ENCODE measurements around the gene IFITM2. TPM values are rescaled to one million over a fixed set of nuclear protein-coding genes. Genes with fewer than 3 reads are reported as not detected.

Gene IFITM2
- polyA plus RNA-seq, 1 of the 3 experiments (the other 2 are of a cell fraction) = 518 TPM

DNA sequence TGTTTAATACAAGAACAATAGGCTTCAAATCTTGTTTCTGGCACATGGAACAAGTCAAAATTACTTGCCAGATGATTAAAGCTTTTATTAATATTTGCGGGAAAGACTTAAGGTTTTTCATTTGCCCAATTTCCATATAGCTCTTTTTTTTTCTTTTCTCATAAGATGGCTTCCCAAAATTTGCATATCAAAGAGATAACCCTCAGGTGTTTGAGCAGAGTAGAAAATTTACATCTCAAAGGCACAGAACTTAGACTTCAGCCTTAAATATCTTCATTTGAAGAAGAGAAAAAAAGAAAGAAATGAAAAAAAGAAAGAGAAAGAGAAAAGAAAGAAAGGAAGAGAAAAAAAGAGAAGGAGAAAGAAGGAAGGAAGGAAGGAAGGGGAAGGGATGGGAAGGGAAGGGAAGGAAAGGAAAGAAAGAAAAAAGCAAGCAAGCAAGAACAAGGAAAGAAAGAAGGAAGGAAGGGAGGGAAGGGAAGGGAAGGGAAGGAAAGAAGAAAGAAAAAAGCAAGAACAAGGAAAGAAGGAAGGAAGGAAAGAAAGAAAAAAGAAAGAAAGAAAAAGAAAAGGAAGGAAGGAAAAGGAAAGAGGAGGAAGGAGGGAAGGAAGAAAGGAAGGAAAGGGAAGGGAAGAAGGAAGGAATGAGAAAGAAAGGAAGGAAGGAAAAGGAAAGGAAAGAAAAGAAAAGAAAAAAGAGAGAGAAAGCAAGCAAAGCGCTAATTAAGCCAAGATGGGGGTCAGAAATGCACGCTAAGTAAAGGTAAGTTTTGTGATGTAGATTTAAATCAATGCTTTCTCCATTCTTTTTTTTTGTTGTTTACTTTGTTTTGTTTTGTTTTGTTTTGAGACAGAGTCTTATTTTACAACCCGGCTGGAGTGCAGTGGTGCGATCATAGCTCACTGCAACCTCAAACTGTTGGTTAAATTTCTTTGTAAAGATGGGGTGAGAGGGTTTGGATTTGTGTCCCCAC lies 33.2 kb downstream of the IFITM2 start:
- no peaks in the 10 kb centered on the region for H3K36me3 ChIP-seq (replicated peaks in 1 of 2; ENCODE audit: control insufficient read depth in 1 of 2, insufficient read depth in 2 of 2, low read length in 1 of 2)
- H3K4me1 ChIP-seq (ENCODE audit: control insufficient read depth in 1 of 2, insufficient read depth in 2 of 2, low read depth in 1 of 2, low read length in 1 of 2) = no peaks in the 10 kb centered on the region
- no peak overlapping the region for H3K9ac ChIP-seq
- no peaks in the 10 kb centered on the region for H3K79me2 ChIP-seq (ENCODE audit: insufficient read depth)
- H2AFZ ChIP-seq (ENCODE audit: low read depth) = no peak overlapping the region
- H3K27ac ChIP-seq (ENCODE audit: low read depth in 2 of 2, low read length in 1 of 2) = no peak overlapping the region
- no peak overlapping the region for H3K4me2 ChIP-seq
- POLR2A ChIA-PET = no interaction called here
- no peak for DNase-seq
- 69% methylated on average over 5 of the region's 5 CpGs for WGBS (ENCODE audit: low lambda C conversion rate)
- H4K20me1 ChIP-seq (ENCODE audit: insufficient read depth) = no peaks in the 10 kb centered on the region
- H3K9me3 ChIP-seq = no peaks in the 10 kb centered on the region
- CTCF ChIA-PET = interaction anchor here (0.7 kb wide), 1 partner anchor 15 kb away, joined by 3 read pairs; no protein-coding TSS in a partner anchor
- no peaks in the 10 kb centered on the region for H3F3A ChIP-seq (replicated peaks; ENCODE audit: insufficient read depth)
- TF ChIP-seq, protein P1, sequence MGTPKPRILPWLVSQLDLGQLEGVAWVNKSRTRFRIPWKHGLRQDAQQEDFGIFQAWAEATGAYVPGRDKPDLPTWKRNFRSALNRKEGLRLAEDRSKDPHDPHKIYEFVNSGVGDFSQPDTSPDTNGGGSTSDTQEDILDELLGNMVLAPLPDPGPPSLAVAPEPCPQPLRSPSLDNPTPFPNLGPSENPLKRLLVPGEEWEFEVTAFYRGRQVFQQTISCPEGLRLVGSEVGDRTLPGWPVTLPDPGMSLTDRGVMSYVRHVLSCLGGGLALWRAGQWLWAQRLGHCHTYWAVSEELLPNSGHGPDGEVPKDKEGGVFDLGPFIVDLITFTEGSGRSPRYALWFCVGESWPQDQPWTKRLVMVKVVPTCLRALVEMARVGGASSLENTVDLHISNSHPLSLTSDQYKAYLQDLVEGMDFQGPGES (IDR thresholded peaks at IDR 0.05; ENCODE audit: low read depth, low read length) = no peak
- no peak overlapping the region for H3K4me3 ChIP-seq (ENCODE audit: low read depth in 2 of 2, low read length in 1 of 2)
- no peaks in the 10 kb centered on the region; the same call in 1 of the 2 replicates for H3K27me3 ChIP-seq (ENCODE audit: insufficient read depth)
- no peaks in the 10 kb centered on the region; the same call in 1 of the 2 replicates for H3K9me2 ChIP-seq

DNA sequence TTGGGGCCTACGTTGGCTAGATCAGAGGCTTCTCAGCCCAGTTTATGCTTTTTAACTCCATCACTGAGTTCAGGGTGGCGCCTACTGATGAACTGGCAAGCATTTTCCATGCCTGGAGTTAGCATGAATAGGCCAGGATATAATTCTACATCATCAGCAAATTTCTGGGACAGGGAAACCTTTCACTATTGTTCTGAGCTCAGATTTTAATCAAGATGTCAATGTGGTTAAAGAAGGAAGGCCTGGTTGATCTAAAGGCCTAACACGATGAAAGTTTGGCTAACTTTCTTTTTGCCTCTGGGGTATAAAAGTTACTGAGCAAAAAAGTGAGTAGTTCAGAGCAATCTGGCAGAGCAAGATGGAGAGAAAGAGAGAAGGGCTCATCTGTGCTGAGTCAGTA lies 34.7 kb downstream of the IFITM2 start:
- no peaks in the 10 kb centered on the region; the same call in 1 of the 2 replicates for H3K9me2 ChIP-seq
- H4K20me1 ChIP-seq (ENCODE audit: insufficient read depth) = no peaks in the 10 kb centered on the region
- H3K4me1 ChIP-seq (ENCODE audit: control insufficient read depth in 1 of 2, insufficient read depth in 2 of 2, low read depth in 1 of 2, low read length in 1 of 2) = no peaks in the 10 kb centered on the region
- no peak overlapping the region for H3K4me3 ChIP-seq (ENCODE audit: low read depth in 2 of 2, low read length in 1 of 2)
- CTCF ChIA-PET = no interaction called here
- no peaks in the 10 kb centered on the region for H3F3A ChIP-seq (replicated peaks; ENCODE audit: insufficient read depth)
- H3K27ac ChIP-seq (ENCODE audit: low read depth in 2 of 2, low read length in 1 of 2) = no peak overlapping the region
- POLR2A ChIA-PET = no interaction called here
- no peak for TF ChIP-seq POLR2AphosphoS5 (IDR thresholded peaks at IDR 0.05; ENCODE audit: low read depth, low read length)
- TF ChIP-seq YY1 (IDR thresholded peaks at IDR 0.05; ENCODE audit: low read depth) = no peak
- TF ChIP-seq, protein P2, sequence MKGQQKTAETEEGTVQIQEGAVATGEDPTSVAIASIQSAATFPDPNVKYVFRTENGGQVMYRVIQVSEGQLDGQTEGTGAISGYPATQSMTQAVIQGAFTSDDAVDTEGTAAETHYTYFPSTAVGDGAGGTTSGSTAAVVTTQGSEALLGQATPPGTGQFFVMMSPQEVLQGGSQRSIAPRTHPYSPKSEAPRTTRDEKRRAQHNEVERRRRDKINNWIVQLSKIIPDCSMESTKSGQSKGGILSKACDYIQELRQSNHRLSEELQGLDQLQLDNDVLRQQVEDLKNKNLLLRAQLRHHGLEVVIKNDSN (IDR thresholded peaks at IDR 0.05; ENCODE audit: borderline replicate concordance, low read depth) = no peak
- TF ChIP-seq GABPA (IDR thresholded peaks at IDR 0.05; ENCODE audit: low read depth) = no peak
- no peak for TF ChIP-seq RXRA (IDR thresholded peaks at IDR 0.05; ENCODE audit: borderline replicate concordance, low read depth)
- TF ChIP-seq, protein P3, sequence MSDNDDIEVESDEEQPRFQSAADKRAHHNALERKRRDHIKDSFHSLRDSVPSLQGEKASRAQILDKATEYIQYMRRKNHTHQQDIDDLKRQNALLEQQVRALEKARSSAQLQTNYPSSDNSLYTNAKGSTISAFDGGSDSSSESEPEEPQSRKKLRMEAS (IDR thresholded peaks at IDR 0.05; ENCODE audit: low read depth) = no peak
- TF ChIP-seq FOXJ3 (CRISPR knock-in tag; IDR thresholded peaks at IDR 0.05) = no peak
- TF ChIP-seq EZH2phosphoT487 (IDR thresholded peaks at IDR 0.05; ENCODE audit: borderline replicate concordance, low read depth) = no peak
- TF ChIP-seq, protein P1 (IDR thresholded peaks at IDR 0.05; ENCODE audit: low read depth, low read length) = no peak
- TF ChIP-seq FOSL2 (IDR thresholded peaks at IDR 0.05; ENCODE audit: borderline replicate concordance, low read depth) = no peak
- no peak for TF ChIP-seq TCF12 (IDR thresholded peaks at IDR 0.05)
- no peak for TF ChIP-seq RFX5 (IDR thresholded peaks at IDR 0.05; ENCODE audit: low read length)
- TF ChIP-seq SMC3 (IDR thresholded peaks at IDR 0.05; ENCODE audit: low read depth, low read length) = no peak
- TF ChIP-seq, protein P4, sequence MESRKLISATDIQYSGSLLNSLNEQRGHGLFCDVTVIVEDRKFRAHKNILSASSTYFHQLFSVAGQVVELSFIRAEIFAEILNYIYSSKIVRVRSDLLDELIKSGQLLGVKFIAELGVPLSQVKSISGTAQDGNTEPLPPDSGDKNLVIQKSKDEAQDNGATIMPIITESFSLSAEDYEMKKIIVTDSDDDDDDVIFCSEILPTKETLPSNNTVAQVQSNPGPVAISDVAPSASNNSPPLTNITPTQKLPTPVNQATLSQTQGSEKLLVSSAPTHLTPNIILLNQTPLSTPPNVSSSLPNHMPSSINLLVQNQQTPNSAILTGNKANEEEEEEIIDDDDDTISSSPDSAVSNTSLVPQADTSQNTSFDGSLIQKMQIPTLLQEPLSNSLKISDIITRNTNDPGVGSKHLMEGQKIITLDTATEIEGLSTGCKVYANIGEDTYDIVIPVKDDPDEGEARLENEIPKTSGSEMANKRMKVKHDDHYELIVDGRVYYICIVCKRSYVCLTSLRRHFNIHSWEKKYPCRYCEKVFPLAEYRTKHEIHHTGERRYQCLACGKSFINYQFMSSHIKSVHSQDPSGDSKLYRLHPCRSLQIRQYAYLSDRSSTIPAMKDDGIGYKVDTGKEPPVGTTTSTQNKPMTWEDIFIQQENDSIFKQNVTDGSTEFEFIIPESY (IDR thresholded peaks at IDR 0.05; ENCODE audit: borderline replicate concordance, low read depth) = no peak
- no peak for TF ChIP-seq JUND (IDR thresholded peaks at IDR 0.05)
- TF ChIP-seq MEF2A (IDR thresholded peaks at IDR 0.05; ENCODE audit: borderline replicate concordance, low read depth) = no peak
- no peak for TF ChIP-seq NRF1 (IDR thresholded peaks at IDR 0.05; ENCODE audit: low read depth, low read length)
- no peak for TF ChIP-seq RCOR1 (IDR thresholded peaks at IDR 0.05; ENCODE audit: low read length)
- no peak for TF ChIP-seq RAD21 (IDR thresholded peaks at IDR 0.05; ENCODE audit: low read length)
- TF ChIP-seq EP300 (IDR thresholded peaks at IDR 0.05; ENCODE audit: borderline replicate concordance in 1 of 2, low read depth in 1 of 2, low read length in 1 of 2) = no peak
- no peaks in the 10 kb centered on the region for H3K79me2 ChIP-seq (ENCODE audit: insufficient read depth)
- no peaks in the 10 kb centered on the region for H3K36me3 ChIP-seq (replicated peaks in 1 of 2; ENCODE audit: control insufficient read depth in 1 of 2, insufficient read depth in 2 of 2, low read length in 1 of 2)
- H3K27me3 ChIP-seq (ENCODE audit: insufficient read depth) = no peaks in the 10 kb centered on the region; the same call in 1 of the 2 replicates
- 78% methylated on average over 3 of the region's 3 CpGs for WGBS (ENCODE audit: low lambda C conversion rate)
- H2AFZ ChIP-seq (ENCODE audit: low read depth) = no peak overlapping the region
- H3K9ac ChIP-seq = no peak overlapping the region
- no peaks in the 10 kb centered on the region for H3K9me3 ChIP-seq
- no peak overlapping the region for H3K4me2 ChIP-seq
- no peak for DNase-seq
